SK-N-MC (cell line): ENCODE data around the gene C17orf114.

Experiments
- DNase-seq: peaks from one replicate; pipeline ENCODE4 v3.0.0-alpha.2; 2011; ENCODE audit warnings: low read depth, low spot score
- H3K27ac ChIP-seq: fragments of 200-600 bp; sonication (generic); 2 replicates; pipeline ENCODE4 v1.5.1; 2016; ENCODE audit warnings: mixed run types
- H3K36me3 ChIP-seq: fragments of 200-600 bp; sonication (generic); 2 replicates; pipeline ENCODE4 v1.6.1; 2017; ENCODE audit warnings: antibody characterized with exemption, low read length, mixed read lengths; ENCODE audit not compliant: insufficient read depth
- H3K4me3 ChIP-seq: fragments of 200-600 bp; sonication (generic); 2 replicates; pipeline ENCODE4 v1.5.1; 2016
- H3K9ac ChIP-seq: fragments of 200-600 bp; sonication (generic); 2 replicates; pipeline ENCODE4 v1.8.0; 2017; ENCODE audit warnings: mixed run types, mixed read lengths; ENCODE audit not compliant: insufficient read length
- H3K9me3 ChIP-seq: fragments of 200-600 bp; sonication (generic); 2 replicates; pipeline ENCODE4 v1.6.1; 2017; ENCODE audit warnings: low read depth, mild to moderate bottlenecking, antibody characterized with exemption, low read length, moderate library complexity, mixed read lengths
- EZH2 ChIP-seq: fragments of 200-600 bp; sonication (generic); IDR thresholded peaks from one replicate; pipeline ENCODE4 v1.6.1; 2017; ENCODE audit warnings: antibody characterized with exemption
- FOXP2 ChIP-seq: optimal IDR thresholded peaks from 2 replicates; pipeline ENCODE3; 2011; ENCODE audit warnings: mild to moderate bottlenecking, moderate library complexity; ENCODE audit not compliant: insufficient read depth; ENCODE audit errors: extremely low read length, control extremely low read depth
- POLR2AphosphoS5 ChIP-seq: IDR thresholded peaks from 2 replicates; pipeline ENCODE4 v1.6.1; 2012; ENCODE audit warnings: mild to moderate bottlenecking, low read depth, low read length, borderline replicate concordance

C17orf114 gene

GRCh38 chr17:4800462-4801196 is 1.5 kb downstream of the C17orf114 start:
- H3K4me3 ChIP-seq, result no peak overlapping the region
- TF ChIP-seq FOXP2, result no peak
- no peaks in the 10 kb centered on the region for H3K9me3 ChIP-seq
- H3K27ac ChIP-seq, result no peak overlapping the region
- peaks cover 17% of the 10 kb centered on the region for H3K36me3 ChIP-seq
- no peak overlapping the region for H3K9ac ChIP-seq
- no peak for DNase-seq

GRCh38 chr17:4796552-4796920 is 5.6 kb downstream of the C17orf114 start:
- no peak for DNase-seq
- TF ChIP-seq POLR2AphosphoS5, result no peak
- no peak for TF ChIP-seq EZH2
- TF ChIP-seq FOXP2, result no peak
- H3K36me3 ChIP-seq, result peaks cover 17% of the 10 kb centered on the region
- peak overlapping the region; percentile 96 for H3K9ac ChIP-seq
- peak overlapping the region; percentile 88; the same call in 1 of the 2 replicates for H3K27ac ChIP-seq
- peak overlapping the region; percentile 99 for H3K4me3 ChIP-seq
- no peaks in the 10 kb centered on the region; the same call in 1 of the 2 replicates for H3K9me3 ChIP-seq

GRCh38 chr17:4795168-4795567 is 7.0 kb downstream of the C17orf114 start:
- Histone ChIP-seq H3K9me3 (no peaks in the 10 kb centered on the region; the same call in 1 of the 2 replicates), H3K27ac (0 out of 2 replicates have a peak overlapping the region, but pooled peaks have one; percentile 22), H3K36me3 (peaks cover 17% of the 10 kb centered on the region), H3K4me3 (no peak overlapping the region), H3K9ac (no peak overlapping the region)
- DNase-seq, result no peak
- TF ChIP-seq POLR2AphosphoS5 (no peak), EZH2 (no peak), FOXP2 (no peak)

- Histone ChIP-seq H3K9me3 (no peaks in the 10 kb centered on the region; the same call in 1 of the 2 replicates), H3K36me3 (no peaks in the 10 kb centered on the region), H3K27ac (no peak overlapping the region), H3K4me3 (peak overlapping the region; percentile 89), H3K9ac (peak overlapping the region; percentile 68)
- no peak for DNase-seq
- no peak for TF ChIP-seq EZH2
Observed at GRCh38 chr17:4790705-4791088, 11.4 kb downstream of the C17orf114 start.

GRCh38 chr17:4789951-4790704 is 12.0 kb downstream of the C17orf114 start:
- no peaks in the 10 kb centered on the region; the same call in 1 of the 2 replicates for H3K9me3 ChIP-seq
- peak overlapping the region; percentile 89 for H3K4me3 ChIP-seq
- DNase-seq, result no peak
- peak overlapping the region; percentile 68 for H3K9ac ChIP-seq
- no peaks in the 10 kb centered on the region for H3K36me3 ChIP-seq
- no peak for TF ChIP-seq FOXP2
- TF ChIP-seq EZH2, result no peak
- no peak for TF ChIP-seq POLR2AphosphoS5
- H3K27ac ChIP-seq, result no peak overlapping the region

GRCh38 chr17:4789701-4789950 is 12.5 kb downstream of the C17orf114 start:
- Histone ChIP-seq H3K27ac (no peak overlapping the region), H3K9ac (peak overlapping the region; percentile 68), H3K9me3 (no peaks in the 10 kb centered on the region), H3K4me3 (peak overlapping the region; percentile 89), H3K36me3 (no peaks in the 10 kb centered on the region)
- TF ChIP-seq EZH2 (no peak), POLR2AphosphoS5 (no peak), FOXP2 (no peak)
- no peak for DNase-seq

GRCh38 chr17:4788807-4789700 is 13.1 kb downstream of the C17orf114 start, which contains the start of gene GLTPD2:
TSS of gene GLTPD2 (plus strand) at chr17:4788964. CDS start at chr17:4789012, 48 bp downstream.
- Histone ChIP-seq H3K9me3 (no peaks in the 10 kb centered on the region), H3K4me3 (peak within 1 kb of the TSS; percentile 89), H3K9ac (peak within 1 kb of the TSS; percentile 68), H3K27ac (no peak within 1 kb of the TSS), H3K36me3 (no peaks in the 10 kb centered on the region)
- TF ChIP-seq FOXP2 (no peak), EZH2 (no peak), POLR2AphosphoS5 (no peak)
- DNase-seq, result no peak

- H3K4me3 ChIP-seq, result no peak overlapping the region
Observed at GRCh38 chr17:4788159-4788806, 13.8 kb downstream of the C17orf114 start.

More at GRCh38 chr17:4788159-4788806, 13.8 kb downstream of the C17orf114 start:
- TF ChIP-seq EZH2, result no peak
- TF ChIP-seq FOXP2, result no peak
- no peak for TF ChIP-seq POLR2AphosphoS5
- H3K9ac ChIP-seq, result no peak overlapping the region
- no peak for DNase-seq
- no peaks in the 10 kb centered on the region for H3K9me3 ChIP-seq
- H3K27ac ChIP-seq, result no peak overlapping the region
- no peaks in the 10 kb centered on the region for H3K36me3 ChIP-seq
